SK-N-SH (cell line): ENCODE measurements around the gene SLC1A2. TPM values are rescaled to one million over a fixed set of nuclear protein-coding genes. Genes with fewer than 3 reads are reported as not detected.

ENCODE experiments used
- CTCF ChIA-PET: fragments of 300-600, 350-600 bp; formaldehyde crosslinking; extraction: SDS; loops from one replicate; lab custom pipeline; 2021; lab: Yijun Ruan, JAX
- POLR2A ChIA-PET: fragments of 350-600 bp; sonication (Branson Sonifier 250); formaldehyde crosslinking; extraction: SDS; loops from one replicate; lab custom pipeline; 2020; ENCODE audit warnings: antibody characterized with exemption, inconsistent platforms; lab: Yijun Ruan, JAX
- DNase-seq: peaks from one replicate; pipeline ENCODE4 v3.0.0; 2012
- H2AFZ ChIP-seq: fragments of 200-600 bp; sonication (generic); 2 replicates; pipeline ENCODE4 v1.8.1; 2016; ENCODE audit warnings: antibody characterized with exemption, mild to moderate bottlenecking, low read depth
- H3F3A ChIP-seq: fragments of 200-600 bp; sonication (generic); replicated peaks from 2 replicates; pipeline ENCODE3; 2016; ENCODE audit warnings: antibody characterized with exemption, mild to moderate bottlenecking; ENCODE audit not compliant: insufficient read depth
- H3K27ac ChIP-seq, 2 experiments: fragments of 200-500 bp in 1 of 2; fragments of 200-600 bp in 1 of 2; sonication (Bioruptor generic) in 1 of 2; sonication (generic), shearing (Covaris generic) in 1 of 2; 2 replicates each; pipeline versions ENCODE4 v1.5.1 to v1.6.1; 2014 to 2016; ENCODE audit warnings: low read depth in 2 of 2, inconsistent platforms in 1 of 2, low read length in 1 of 2, mild to moderate bottlenecking in 1 of 2, mixed read lengths in 1 of 2
- H3K27me3 ChIP-seq: fragments of 200-600 bp; sonication (generic), shearing (Covaris generic); 2 replicates; pipeline ENCODE4 v1.6.1; 2016; ENCODE audit warnings: mixed run types; ENCODE audit not compliant: insufficient read depth
- H3K36me3 ChIP-seq, 2 experiments: fragments of 200-500 bp in 1 of 2; fragments of 200-600 bp in 1 of 2; sonication (Bioruptor generic) in 1 of 2; sonication (generic) in 1 of 2; replicated peaks in 1 of 2; 2 replicates each; pipeline versions ENCODE3 to v1.5.1; 2014 to 2016; ENCODE audit warnings: low read length in 1 of 2, mild to moderate bottlenecking in 1 of 2; ENCODE audit not compliant: insufficient read depth in 2 of 2, control insufficient read depth in 1 of 2
- H3K4me1 ChIP-seq, 2 experiments: fragments of 200-500 bp in 1 of 2; fragments of 200-600 bp in 1 of 2; sonication (Bioruptor generic) in 1 of 2; sonication (generic), shearing (Covaris generic) in 1 of 2; 2 replicates each; pipeline versions ENCODE4 v1.5.1 to v1.6.1; 2014 to 2016; ENCODE audit warnings: low read depth in 1 of 2, low read length in 1 of 2, mixed run types in 1 of 2; ENCODE audit not compliant: insufficient read depth in 2 of 2, control insufficient read depth in 1 of 2
- H3K4me2 ChIP-seq: fragments of 200-600 bp; sonication (generic), shearing (Covaris generic); 2 replicates; pipeline ENCODE4 v1.6.1; 2017; ENCODE audit warnings: mixed run types
- H3K4me3 ChIP-seq, 2 experiments: fragments of 200-500 bp in 1 of 2; fragments of 200-600 bp in 1 of 2; sonication (Bioruptor generic) in 1 of 2; sonication (generic), shearing (Covaris generic) in 1 of 2; 2 replicates each; pipeline versions ENCODE4 v1.5.1 to v1.8.1; 2014 to 2016; ENCODE audit warnings: low read depth in 2 of 2, inconsistent platforms in 1 of 2, low read length in 1 of 2, mild to moderate bottlenecking in 1 of 2, mixed read lengths in 1 of 2, moderate library complexity in 1 of 2
- H3K79me2 ChIP-seq: fragments of 200-600 bp; sonication (generic); 2 replicates; pipeline ENCODE4 v1.8.1; 2017; ENCODE audit warnings: mild to moderate bottlenecking; ENCODE audit not compliant: insufficient read depth
- H3K9ac ChIP-seq: fragments of 200-600 bp; sonication (generic); 2 replicates; pipeline ENCODE4 v1.6.1; 2017; ENCODE audit warnings: mixed run types
- H3K9me2 ChIP-seq: fragments of 200-600 bp; sonication (generic); 2 replicates; pipeline ENCODE4 v1.6.1; 2017; ENCODE audit warnings: mixed run types
- H3K9me3 ChIP-seq: fragments of 200-600 bp; sonication (generic); 2 replicates; pipeline ENCODE4 v1.6.1; 2017; ENCODE audit warnings: mixed run types, mild to moderate bottlenecking, moderate library complexity
- H4K20me1 ChIP-seq: fragments of 200-600 bp; sonication (generic); 2 replicates; pipeline ENCODE4 v1.6.1; 2017; ENCODE audit warnings: mild to moderate bottlenecking, mixed run types; ENCODE audit not compliant: insufficient read depth
- CHD2 ChIP-seq: fragments of 150-350 bp; IDR thresholded peaks from 2 replicates; pipeline ENCODE4 v1.6.1; 2018; ENCODE audit warnings: low read length; ENCODE audit not compliant: partially characterized antibody
- CTCF ChIP-seq: fragments of 200-600 bp; sonication (generic); IDR thresholded peaks from 2 replicates; pipeline ENCODE4 v1.6.1; 2017; ENCODE audit warnings: antibody characterized with exemption, mild to moderate bottlenecking, moderate library complexity
- ELF1 ChIP-seq: IDR thresholded peaks from 2 replicates; pipeline ENCODE4 v1.4.0; 2012
- EP300 ChIP-seq, 2 experiments: IDR thresholded peaks; 2 replicates each; pipeline versions ENCODE4 v1.4.0 to v1.6.1; 2012; ENCODE audit warnings: borderline replicate concordance in 1 of 2, low read depth in 1 of 2, low read length in 1 of 2
- FOSL2 ChIP-seq: IDR thresholded peaks from 2 replicates; pipeline ENCODE4 v1.4.0; 2012; ENCODE audit warnings: low read depth, mild to moderate bottlenecking, moderate library complexity, borderline replicate concordance
- FOXM1 ChIP-seq: IDR thresholded peaks from 2 replicates; pipeline ENCODE4 v1.4.0; 2012; ENCODE audit warnings: low read depth, mild to moderate bottlenecking
- GABPA ChIP-seq: IDR thresholded peaks from 2 replicates; pipeline ENCODE4 v1.4.0; 2012; ENCODE audit warnings: low read depth, mild to moderate bottlenecking
- GATA2 ChIP-seq: sonication (generic); formaldehyde crosslinking; IDR thresholded peaks from 2 replicates; pipeline ENCODE4 v1.5.0; 2020; ENCODE audit warnings: mild to moderate bottlenecking, missing genetic modification reagents
- JUND ChIP-seq: IDR thresholded peaks from 2 replicates; pipeline ENCODE4 v1.4.0; 2012
- MEF2A ChIP-seq: IDR thresholded peaks from 2 replicates; pipeline ENCODE4 v1.4.0; 2012; ENCODE audit warnings: low read depth, borderline replicate concordance
- NFIC ChIP-seq: IDR thresholded peaks from 2 replicates; pipeline ENCODE4 v1.4.0; 2012; ENCODE audit warnings: borderline replicate concordance
- PBX3 ChIP-seq: IDR thresholded peaks from 2 replicates; pipeline ENCODE4; 2012
- POLR2AphosphoS5 ChIP-seq: IDR thresholded peaks from 2 replicates; pipeline ENCODE4 v1.6.1; 2012; ENCODE audit warnings: low read depth, low read length
- RAD21 ChIP-seq: IDR thresholded peaks from 2 replicates; pipeline ENCODE4 v1.6.1; 2012; ENCODE audit warnings: mild to moderate bottlenecking, low read length
- RCOR1 ChIP-seq: fragments of 150-350 bp; IDR thresholded peaks from 2 replicates; pipeline ENCODE4 v1.6.1; 2017; ENCODE audit warnings: antibody characterized with exemption, low read length
- RFX5 ChIP-seq: IDR thresholded peaks from 2 replicates; pipeline ENCODE4 v1.6.1; 2012; ENCODE audit warnings: mild to moderate bottlenecking, improper control_type of control experiment, low read length
- RXRA ChIP-seq: IDR thresholded peaks from 2 replicates; pipeline ENCODE4 v1.4.0; 2012; ENCODE audit warnings: low read depth, mild to moderate bottlenecking, borderline replicate concordance
- SMC3 ChIP-seq: IDR thresholded peaks from 2 replicates; pipeline ENCODE4 v1.6.1; 2012; ENCODE audit warnings: low read depth, low read length, improper control_type of control experiment
- TAF1 ChIP-seq: IDR thresholded peaks from 2 replicates; pipeline ENCODE4 v1.6.1; 2012; ENCODE audit warnings: low read depth, mild to moderate bottlenecking, low read length, moderate library complexity, borderline replicate concordance
- TCF12 ChIP-seq: IDR thresholded peaks from 2 replicates; pipeline ENCODE4 v1.4.0; 2012
- TEAD4 ChIP-seq: IDR thresholded peaks from 2 replicates; pipeline ENCODE4 v1.4.0; 2012; ENCODE audit warnings: mild to moderate bottlenecking, borderline replicate concordance; ENCODE audit not compliant: insufficient read depth
- ZBTB33 ChIP-seq: IDR thresholded peaks from 2 replicates; pipeline ENCODE4 v1.4.0; 2012; ENCODE audit warnings: low read depth, borderline replicate concordance
- WGBS: methylation state at CpG from one replicate; pipeline ENCODE4 v1.1.6; 2017; ENCODE audit warnings: low lambda C conversion rate; 5-methylcytosine and 5-hydroxymethylcytosine counted together
- polyA plus RNA-seq, 3 experiments: library from polyadenylated mRNA; depleted of rRNA; stranded (reverse); fragments of >200 nt; gene quantifications; 2 replicates each; pipeline ENCODE4 v1.2.3, GENCODE V29; 2012
- TF ChIP-seq, protein P1 (sequence below): fragments of 150-350 bp; IDR thresholded peaks from 2 replicates; pipeline ENCODE4 v1.6.1; 2017; ENCODE audit warnings: antibody characterized with exemption, low read length, low read depth, borderline replicate concordance

SLC1A2 gene
- polyA plus RNA-seq, 1 of the 3 experiments (the other 2 are of a cell fraction): under 0.01 TPM

DNA sequence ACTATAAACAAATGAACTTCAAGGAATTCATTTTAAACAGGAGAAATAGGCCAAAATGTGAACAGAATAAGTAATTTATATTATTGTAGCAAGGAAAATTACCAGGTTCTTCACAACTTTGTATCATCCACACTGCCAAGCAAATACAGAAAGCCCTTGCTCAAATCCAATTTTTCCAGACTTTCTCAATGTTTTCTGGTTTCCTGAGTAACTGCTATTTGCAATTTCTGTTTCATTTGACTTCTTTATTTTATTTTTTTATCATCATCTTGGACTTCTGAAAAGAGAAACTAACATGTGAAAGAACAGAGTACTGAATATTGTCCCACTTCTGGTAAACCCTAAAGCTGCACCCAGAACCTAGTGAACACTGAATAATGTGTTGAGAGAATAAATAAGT, 61.0 kb downstream of the SLC1A2 start (continued):
- TF ChIP-seq TAF1 (no peak), SMC3 (no peak), MEF2A (no peak), CHD2 (no peak), RXRA (no peak), TCF12 (no peak)

GRCh38 chr11:35357923-35358322, 61.4 kb downstream of the SLC1A2 start:
- H3K79me2 ChIP-seq: no peaks in the 10 kb centered on the region
- TF ChIP-seq TAF1 (no peak), PBX3 (no peak; the same call in 1 of the 2 replicates), GATA2 (CRISPR knock-in tag) (no peak), NFIC (peak; percentile 41), JUND (peak; percentile 42), CHD2 (no peak), TEAD4 (no peak), FOXM1 (no peak), ELF1 (no peak), MEF2A (no peak), RFX5 (no peak), EP300 (IDR thresholded peaks at IDR 0.05; ENCODE audit: borderline replicate concordance in 1 of 2, low read depth in 1 of 2, low read length in 1 of 2) (0 out of 4 replicates have a peak, but pooled peaks of 1 of the 2 experiments have one; percentile 10), CTCF (no peak), TCF12 (peak; percentile 46), GABPA (no peak), RCOR1 (no peak), FOSL2 (peak; percentile 23; the same call in 1 of the 2 replicates), POLR2AphosphoS5 (no peak), ZBTB33 (no peak), RAD21 (no peak)
- TF ChIP-seq, protein P1, sequence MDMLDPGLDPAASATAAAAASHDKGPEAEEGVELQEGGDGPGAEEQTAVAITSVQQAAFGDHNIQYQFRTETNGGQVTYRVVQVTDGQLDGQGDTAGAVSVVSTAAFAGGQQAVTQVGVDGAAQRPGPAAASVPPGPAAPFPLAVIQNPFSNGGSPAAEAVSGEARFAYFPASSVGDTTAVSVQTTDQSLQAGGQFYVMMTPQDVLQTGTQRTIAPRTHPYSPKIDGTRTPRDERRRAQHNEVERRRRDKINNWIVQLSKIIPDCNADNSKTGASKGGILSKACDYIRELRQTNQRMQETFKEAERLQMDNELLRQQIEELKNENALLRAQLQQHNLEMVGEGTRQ: no peak
- TF ChIP-seq, all 33 proteins: peak for 5
- H3K9me2 ChIP-seq: no peaks in the 10 kb centered on the region
- ChIA-PET CTCF (no interaction called here), POLR2A (no interaction called here)
- H3K4me1 ChIP-seq: peaks cover 0 to 17% of the 10 kb centered on the region in 2 experiments; a peak in 2 of 4 replicates
- H3K36me3 ChIP-seq: no peaks in the 10 kb centered on the region
- no peak overlapping the region for H3K4me3 ChIP-seq
- H3K27me3 ChIP-seq: no peaks in the 10 kb centered on the region
- 51% methylated on average over 5 of the region's 5 CpGs for WGBS
- no peak overlapping the region for H3K27ac ChIP-seq
- H2AFZ ChIP-seq: no peak overlapping the region
- H3F3A ChIP-seq: peaks cover 12% of the 10 kb centered on the region
- H3K9ac ChIP-seq: no peak overlapping the region
- no peak for DNase-seq
- no peak overlapping the region for H3K4me2 ChIP-seq
- no peaks in the 10 kb centered on the region for H4K20me1 ChIP-seq
- H3K9me3 ChIP-seq: no peaks in the 10 kb centered on the region
